ENCODE results near the gene ZNF438. TPM values are rescaled to one million over a fixed set of nuclear protein-coding genes. Genes with fewer than 3 reads are reported as not detected.

Gene ZNF438
- total RNA-seq, 2 donors from 2014 or later, result 2.6 to 3.0 TPM

DNA sequence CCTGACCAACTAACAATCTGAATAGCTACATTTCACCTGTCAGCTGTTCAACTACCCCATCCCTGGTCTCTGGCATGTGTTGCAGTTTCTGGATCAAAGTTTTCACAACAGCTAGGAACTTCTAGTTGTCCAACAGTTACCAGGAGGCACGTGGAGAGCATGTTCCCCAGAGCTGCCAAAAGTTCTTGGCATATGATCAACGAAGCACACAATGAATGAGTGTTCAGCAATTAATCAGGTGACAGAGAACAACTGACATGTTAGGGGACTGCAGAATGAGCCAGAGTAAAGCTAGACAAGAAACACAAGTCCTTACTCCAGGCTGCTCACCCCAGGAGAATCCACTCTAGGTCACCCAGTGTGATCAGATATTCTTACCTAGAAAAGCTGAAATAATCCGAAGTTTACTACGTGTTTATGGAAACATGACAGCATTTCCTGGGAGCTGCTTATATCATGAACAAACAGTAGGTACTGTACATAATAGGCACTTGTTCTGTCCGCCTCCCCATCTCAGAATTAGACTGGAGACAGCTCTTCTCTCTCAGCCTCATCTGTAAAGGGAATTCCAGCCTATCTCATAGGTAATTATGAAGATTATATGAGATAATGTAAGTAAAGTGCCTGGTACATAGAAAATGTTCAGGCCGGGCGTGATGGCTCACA lies 50.6 kb downstream of the ZNF438 start:
- Histone ChIP-seq H3K9me3 (ENCODE audit: control insufficient read depth, low read length) (no peaks in the 10 kb centered on the region), H3K9ac (ENCODE audit: extremely low read depth, low read length, poor library complexity, severe bottlenecking) (no peak overlapping the region), H3K36me3 (ENCODE audit: control insufficient read depth, insufficient read depth, low read length) (no peaks in the 10 kb centered on the region), H3K27me3 (ENCODE audit: control insufficient read depth, insufficient read depth, low read length, poor library complexity, severe bottlenecking) (no peaks in the 10 kb centered on the region), H3K27ac (ENCODE audit: low read depth, low read length) (no peak overlapping the region), H3K4me3 (ENCODE audit: low read length) (no peak overlapping the region), H3K4me1 (ENCODE audit: control insufficient read depth, insufficient read depth, low read length) (no peaks in the 10 kb centered on the region)
- no peak for DNase-seq
- H3K4me3 Mint-ChIP-seq, result no peak overlapping the region
- no peaks in the 10 kb centered on the region for H3K27me3 Mint-ChIP-seq (ENCODE audit: insufficient read depth)
- H3K36me3 Mint-ChIP-seq (ENCODE audit: low read depth), result no peaks in the 10 kb centered on the region
- TF ChIP-seq, protein P1, sequence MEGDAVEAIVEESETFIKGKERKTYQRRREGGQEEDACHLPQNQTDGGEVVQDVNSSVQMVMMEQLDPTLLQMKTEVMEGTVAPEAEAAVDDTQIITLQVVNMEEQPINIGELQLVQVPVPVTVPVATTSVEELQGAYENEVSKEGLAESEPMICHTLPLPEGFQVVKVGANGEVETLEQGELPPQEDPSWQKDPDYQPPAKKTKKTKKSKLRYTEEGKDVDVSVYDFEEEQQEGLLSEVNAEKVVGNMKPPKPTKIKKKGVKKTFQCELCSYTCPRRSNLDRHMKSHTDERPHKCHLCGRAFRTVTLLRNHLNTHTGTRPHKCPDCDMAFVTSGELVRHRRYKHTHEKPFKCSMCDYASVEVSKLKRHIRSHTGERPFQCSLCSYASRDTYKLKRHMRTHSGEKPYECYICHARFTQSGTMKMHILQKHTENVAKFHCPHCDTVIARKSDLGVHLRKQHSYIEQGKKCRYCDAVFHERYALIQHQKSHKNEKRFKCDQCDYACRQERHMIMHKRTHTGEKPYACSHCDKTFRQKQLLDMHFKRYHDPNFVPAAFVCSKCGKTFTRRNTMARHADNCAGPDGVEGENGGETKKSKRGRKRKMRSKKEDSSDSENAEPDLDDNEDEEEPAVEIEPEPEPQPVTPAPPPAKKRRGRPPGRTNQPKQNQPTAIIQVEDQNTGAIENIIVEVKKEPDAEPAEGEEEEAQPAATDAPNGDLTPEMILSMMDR (conservative IDR thresholded peaks at IDR 0.05), result no peak
- peaks cover 9% of the 10 kb centered on the region for H3K9me3 Mint-ChIP-seq
- H3K27ac Mint-ChIP-seq, result no peak overlapping the region
- H3K4me1 Mint-ChIP-seq, result no peaks in the 10 kb centered on the region
- 79 to 82% methylated on average over 4 to 7 of the region's 7 CpGs for WGBS, 2 experiments (ENCODE audit: insufficient coverage in 1 of 2, insufficient read length in 1 of 2)

DNA sequence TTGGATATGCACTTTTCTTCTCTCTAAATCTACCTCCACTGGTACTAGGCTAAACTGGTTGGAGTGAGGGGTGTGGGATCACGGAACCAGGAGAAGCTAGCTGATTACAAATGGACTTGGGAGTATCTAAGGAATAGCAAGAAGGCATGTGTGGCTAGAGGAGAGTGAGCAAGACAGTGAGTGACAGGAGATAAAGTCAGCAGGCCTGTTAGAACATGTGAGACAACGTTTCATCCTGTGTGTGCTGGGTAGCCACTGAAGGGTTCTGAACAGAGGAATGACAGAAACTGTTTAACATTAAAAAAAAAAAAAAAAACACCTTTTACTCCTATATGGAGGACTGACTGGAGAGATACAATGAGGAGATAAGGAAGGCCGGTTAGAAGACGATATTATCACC lies 51.7 kb downstream of the ZNF438 start:
- H3K4me3 ChIP-seq (ENCODE audit: low read length), result no peak overlapping the region
- WGBS, 2 experiments (ENCODE audit: insufficient coverage in 1 of 2, insufficient read length in 1 of 2), result 91 to 93% methylated on average over 2 to 4 of the region's 4 CpGs
- H3K36me3 Mint-ChIP-seq (ENCODE audit: low read depth), result no peaks in the 10 kb centered on the region
- DNase-seq, result no peak
- no peak overlapping the region for H3K27ac Mint-ChIP-seq
- H3K27me3 Mint-ChIP-seq (ENCODE audit: insufficient read depth), result no peaks in the 10 kb centered on the region
- no peak overlapping the region for H3K9ac ChIP-seq (ENCODE audit: extremely low read depth, low read length, poor library complexity, severe bottlenecking)
- H3K4me1 Mint-ChIP-seq, result no peaks in the 10 kb centered on the region
- TF ChIP-seq, protein P1 (conservative IDR thresholded peaks at IDR 0.05), result no peak
- H3K9me3 ChIP-seq (ENCODE audit: control insufficient read depth, low read length), result no peaks in the 10 kb centered on the region
- H3K9me3 Mint-ChIP-seq, result peaks cover 9% of the 10 kb centered on the region
- no peaks in the 10 kb centered on the region for H3K4me1 ChIP-seq (ENCODE audit: control insufficient read depth, insufficient read depth, low read length)
- H3K4me3 Mint-ChIP-seq, result no peak overlapping the region
- H3K27me3 ChIP-seq (ENCODE audit: control insufficient read depth, insufficient read depth, low read length, poor library complexity, severe bottlenecking), result no peaks in the 10 kb centered on the region
- H3K36me3 ChIP-seq (ENCODE audit: control insufficient read depth, insufficient read depth, low read length), result no peaks in the 10 kb centered on the region
- no peak overlapping the region for H3K27ac ChIP-seq (ENCODE audit: low read depth, low read length)

- Mint-ChIP-seq H3K4me3 (no peak overlapping the region), H3K27me3 (ENCODE audit: insufficient read depth) (no peaks in the 10 kb centered on the region), H3K9me3 (peaks cover 9% of the 10 kb centered on the region), H3K36me3 (ENCODE audit: low read depth) (no peaks in the 10 kb centered on the region), H3K4me1 (no peaks in the 10 kb centered on the region), H3K27ac (no peak overlapping the region)
- Histone ChIP-seq H3K4me3 (ENCODE audit: low read length) (no peak overlapping the region), H3K36me3 (ENCODE audit: control insufficient read depth, insufficient read depth, low read length) (no peaks in the 10 kb centered on the region), H3K9ac (ENCODE audit: extremely low read depth, low read length, poor library complexity, severe bottlenecking) (no peak overlapping the region), H3K27me3 (ENCODE audit: control insufficient read depth, insufficient read depth, low read length, poor library complexity, severe bottlenecking) (no peaks in the 10 kb centered on the region), H3K4me1 (ENCODE audit: control insufficient read depth, insufficient read depth, low read length) (no peaks in the 10 kb centered on the region), H3K9me3 (ENCODE audit: control insufficient read depth, low read length) (no peaks in the 10 kb centered on the region), H3K27ac (ENCODE audit: low read depth, low read length) (no peak overlapping the region)
- 70 to 97% methylated on average over 2 of the region's 2 CpGs for WGBS, 2 experiments (ENCODE audit: insufficient coverage in 1 of 2, insufficient read length in 1 of 2)
- TF ChIP-seq, protein P1 (conservative IDR thresholded peaks at IDR 0.05), result no peak
- no peak for DNase-seq
Observed at GRCh38 chr10:30978843-30979242, 52.8 kb downstream of the ZNF438 start.
